Ovary (tissue), 9 donors: ENCODE measurements around the gene PRDM15. TPM values are rescaled to one million over a fixed set of nuclear protein-coding genes. Genes with fewer than 3 reads are reported as not detected.

Experiments
- DNase-seq, 5 donors: peaks; one replicate each; pipeline ENCODE4 v3.0.0-alpha.2; 2019 to 2020
- H3K27ac ChIP-seq, 2 donors: fragments of 200-600 bp; one replicate each; pipeline versions ENCODE4 v1.5.1 to v1.8.0; 2019 to 2022
- H3K27me3 ChIP-seq: fragments of 200-600 bp; one replicate; pipeline ENCODE4 v1.8.0; 2022
- H3K36me3 ChIP-seq: fragments of 200-600 bp; sonication (generic); one replicate; pipeline ENCODE4 v1.5.1; 2019
- H3K4me1 ChIP-seq: one replicate; pipeline ENCODE4 v1.8.1; 2013; ENCODE audit warnings: mild to moderate bottlenecking, moderate library complexity; ENCODE audit not compliant: insufficient read depth
- H3K4me3 ChIP-seq: fragments of 200-600 bp; sonication (generic); one replicate; pipeline ENCODE4 v1.5.1; 2017
- H3K9me3 ChIP-seq, 2 donors: fragments of 200-600 bp in 1 of 2; sonication (generic) in 1 of 2; one replicate each; pipeline versions ENCODE4 v1.5.1 to v1.8.1; 2013 to 2019; ENCODE audit warnings: mild to moderate bottlenecking in 1 of 2, moderate library complexity in 1 of 2
- EP300 ChIP-seq: sonication (generic); formaldehyde crosslinking; IDR thresholded peaks from one replicate; pipeline ENCODE4 v1.6.1; 2017; ENCODE audit warnings: antibody characterized with exemption
- POLR2A ChIP-seq: fragments of 450-650 bp; IDR thresholded peaks from one replicate; pipeline ENCODE4 v1.6.1; 2017; ENCODE audit warnings: antibody characterized with exemption, mild to moderate bottlenecking, moderate library complexity
- WGBS, 3 donors: extraction: QIAGEN DNeasy Blood & Tissue Kit in 1 of 3; methylation state at CpG; one replicate each; pipeline versions ENCODE4 v1.1.5 to v1.1.7; 2013 to 2017; 5-methylcytosine and 5-hydroxymethylcytosine counted together
- intact Hi-C, 4 donors: fragments of 100-400 bp; cut with DNase I; formaldehyde crosslinking; loops; one replicate each; pipeline versions ENCODE4 v1.11.0 to v1.15.1; 2022 to 2023
- polyA plus RNA-seq, 2 donors: library from polyadenylated mRNA; stranded (reverse); fragments of 200-250 nt in 1 of 2; fragments of 350-450 nt in 1 of 2; fragmentation: Illumina TruSeq in 1 of 2; extraction: RNeasy Lipid Tissue Mini Kit (QIAGEN cat#74804) in 1 of 2; gene quantifications; one replicate each; pipeline ENCODE4 v1.2.3, GENCODE V29; 2013 to 2014
- total RNA-seq, 7 donors: library from RNA; depleted of rRNA in 2 of 7; stranded (reverse); fragments of >200 nt in 2 of 7; fragmentation: NEBNext Ultra II Directional in 3 of 7; extraction: Animal tissue kit (Norgen Biotek cat#: 25700) in 3 of 7; gene quantifications; one replicate each; pipeline versions ENCODE4 v1.1.0 to v1.2.4, GENCODE V29; 2016 to 2023
- TF ChIP-seq, protein P1 (sequence below), 3 donors: fragments of 450-650 bp in 2 of 3; fragments of 200-600 bp in 1 of 3; IDR thresholded peaks; one replicate each; pipeline versions ENCODE4 v1.5.1 to v1.8.0; 2016 to 2022; ENCODE audit warnings: antibody characterized with exemption in 3 of 3, mild to moderate bottlenecking in 1 of 3
- donor health status: DM: no; HTN: no; CAD: no; lungs with moderate emphysema.
- donor health status: DM: no; HTN: no; CAD: no.
- donor health status: Bipolar disorder and iron deficiency.
- donor health status: DM: yes; HTN: yes; CAD: no.
- donor health status: DM: no; HTN: no; CAD: no.
- donor health status: DM: yes; HTN: yes; CAD: no.

The PRDM15 gene
- total and polyA plus RNA-seq, 9 donors, result 2.0 to 10.9 (median 5.9) TPM

DNA sequence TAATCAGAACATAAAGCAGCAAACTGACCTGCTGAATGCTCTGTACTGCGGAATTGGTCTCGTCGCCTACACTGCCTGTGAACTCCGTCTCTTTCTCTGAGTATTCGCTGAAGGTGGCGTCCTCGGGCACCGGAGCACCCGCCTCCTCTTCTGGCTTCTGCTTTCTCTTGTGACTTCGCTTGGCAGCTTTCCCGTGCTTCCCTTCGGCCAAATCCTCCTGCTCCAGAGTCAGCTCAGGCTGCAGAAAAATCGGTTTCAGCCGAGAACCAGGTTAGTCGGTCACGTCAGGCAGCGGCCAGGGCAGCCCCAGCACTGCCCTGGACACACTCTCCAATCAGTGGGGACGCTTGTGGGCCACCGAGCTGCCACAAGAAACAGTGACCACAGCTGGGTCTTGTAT is 76.5 kb downstream of the PRDM15 start:
- H3K4me1 ChIP-seq, result peaks cover 4% of the 10 kb centered on the region
- no peak overlapping the region for H3K27ac ChIP-seq
- H3K9me3 ChIP-seq, result no peaks in the 10 kb centered on the region
- H3K36me3 ChIP-seq, result no peaks in the 10 kb centered on the region
- no peak overlapping the region for H3K4me3 ChIP-seq
- H3K27me3 ChIP-seq, result no peaks in the 10 kb centered on the region
- WGBS, 3 donors, result 38 to 65% (median 62%) methylated on average over 19 of the region's 19 CpGs
- intact Hi-C loops, result no loop called here
- peak; percentile 67 to 80 (median 71) for DNase-seq
- TF ChIP-seq, protein P1, sequence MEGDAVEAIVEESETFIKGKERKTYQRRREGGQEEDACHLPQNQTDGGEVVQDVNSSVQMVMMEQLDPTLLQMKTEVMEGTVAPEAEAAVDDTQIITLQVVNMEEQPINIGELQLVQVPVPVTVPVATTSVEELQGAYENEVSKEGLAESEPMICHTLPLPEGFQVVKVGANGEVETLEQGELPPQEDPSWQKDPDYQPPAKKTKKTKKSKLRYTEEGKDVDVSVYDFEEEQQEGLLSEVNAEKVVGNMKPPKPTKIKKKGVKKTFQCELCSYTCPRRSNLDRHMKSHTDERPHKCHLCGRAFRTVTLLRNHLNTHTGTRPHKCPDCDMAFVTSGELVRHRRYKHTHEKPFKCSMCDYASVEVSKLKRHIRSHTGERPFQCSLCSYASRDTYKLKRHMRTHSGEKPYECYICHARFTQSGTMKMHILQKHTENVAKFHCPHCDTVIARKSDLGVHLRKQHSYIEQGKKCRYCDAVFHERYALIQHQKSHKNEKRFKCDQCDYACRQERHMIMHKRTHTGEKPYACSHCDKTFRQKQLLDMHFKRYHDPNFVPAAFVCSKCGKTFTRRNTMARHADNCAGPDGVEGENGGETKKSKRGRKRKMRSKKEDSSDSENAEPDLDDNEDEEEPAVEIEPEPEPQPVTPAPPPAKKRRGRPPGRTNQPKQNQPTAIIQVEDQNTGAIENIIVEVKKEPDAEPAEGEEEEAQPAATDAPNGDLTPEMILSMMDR (IDR thresholded peaks at IDR 0.05), result no peak
- TF ChIP-seq EP300, result no peak
- TF ChIP-seq POLR2A, result no peak

DNA sequence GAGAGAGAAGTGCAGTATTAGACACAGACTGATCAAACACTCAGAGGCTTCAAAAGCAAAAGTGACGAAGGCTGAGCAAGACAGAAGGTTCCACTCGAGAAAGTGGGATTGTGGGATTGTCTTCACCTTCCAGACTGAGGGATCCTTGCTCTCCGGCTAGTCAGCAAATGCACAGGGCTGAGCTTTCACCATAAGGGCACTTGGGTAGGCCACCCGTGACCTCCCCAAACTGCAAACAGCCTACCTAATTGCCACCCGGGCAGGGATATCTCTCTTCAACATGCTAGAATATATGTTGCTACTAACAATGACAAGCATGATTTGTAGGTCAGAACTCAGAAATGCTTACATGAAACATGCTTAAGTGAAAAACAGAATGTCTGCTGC is 77.0 kb downstream of the PRDM15 start:
- Histone ChIP-seq H3K36me3 (no peaks in the 10 kb centered on the region), H3K27me3 (no peaks in the 10 kb centered on the region), H3K27ac (no peak overlapping the region), H3K9me3 (no peaks in the 10 kb centered on the region), H3K4me3 (no peak overlapping the region), H3K4me1 (peaks cover 4% of the 10 kb centered on the region)
- DNase-seq, result no peak
- intact Hi-C loops, result no loop called here
- 84 to 91% (median 88%) methylated on average over 5 of the region's 5 CpGs for WGBS, 3 donors
- TF ChIP-seq POLR2A (no peak), EP300 (no peak)
- TF ChIP-seq, protein P1 (IDR thresholded peaks at IDR 0.05), result no peak

DNA sequence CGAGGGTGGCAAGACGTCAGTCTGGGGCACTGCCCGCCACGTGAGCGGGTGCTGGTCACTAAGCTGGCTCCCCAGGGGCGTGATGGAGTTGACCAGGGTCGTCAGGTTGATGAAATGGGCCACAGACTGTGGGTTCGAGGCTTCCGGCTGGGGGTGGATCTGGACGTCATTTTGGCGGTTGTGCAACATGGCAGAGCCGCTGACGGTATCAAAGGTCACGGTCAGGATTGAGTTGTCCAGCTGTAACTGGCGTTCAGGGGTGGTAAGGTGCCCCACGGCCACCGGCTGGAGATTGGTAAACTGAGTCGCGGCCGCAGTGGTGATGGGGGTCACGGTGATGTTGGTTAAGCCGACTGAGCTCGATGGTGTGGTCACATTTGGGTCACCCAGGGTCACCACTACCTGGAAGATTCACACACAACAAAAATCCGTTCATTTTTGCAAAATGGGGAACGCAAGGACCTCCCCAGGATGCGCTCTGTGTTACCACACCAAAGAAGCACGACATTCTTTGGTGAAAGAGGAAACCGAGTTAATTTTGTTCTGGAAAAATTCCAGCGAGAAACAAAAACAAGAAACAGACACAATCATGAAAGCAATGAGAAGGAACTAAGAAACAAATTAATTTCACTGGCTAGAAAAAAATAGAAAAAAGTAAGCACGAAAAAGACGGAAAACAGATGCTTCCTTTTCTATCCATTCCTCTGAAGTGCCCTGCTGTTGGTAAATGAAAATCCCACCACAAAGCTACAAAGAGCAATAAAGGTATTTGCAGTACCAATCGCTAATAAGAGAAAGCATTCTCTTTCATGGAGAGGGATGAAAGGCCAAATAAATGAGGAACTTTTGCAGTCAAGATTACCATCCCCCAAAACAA is 77.6 kb downstream of the PRDM15 start:
- intact Hi-C loops, result no loop called here
- WGBS, 3 donors, result 88 to 90% (median 89%) methylated on average over 32 of the region's 32 CpGs
- no peak overlapping the region for H3K4me3 ChIP-seq
- no peaks in the 10 kb centered on the region for H3K27me3 ChIP-seq
- H3K9me3 ChIP-seq, result no peaks in the 10 kb centered on the region
- TF ChIP-seq POLR2A, result no peak
- TF ChIP-seq, protein P1 (IDR thresholded peaks at IDR 0.05), result no peak
- TF ChIP-seq EP300, result no peak
- peaks cover 4% of the 10 kb centered on the region for H3K4me1 ChIP-seq
- no peaks in the 10 kb centered on the region for H3K36me3 ChIP-seq
- H3K27ac ChIP-seq, result no peak overlapping the region
- no peak for DNase-seq

DNA sequence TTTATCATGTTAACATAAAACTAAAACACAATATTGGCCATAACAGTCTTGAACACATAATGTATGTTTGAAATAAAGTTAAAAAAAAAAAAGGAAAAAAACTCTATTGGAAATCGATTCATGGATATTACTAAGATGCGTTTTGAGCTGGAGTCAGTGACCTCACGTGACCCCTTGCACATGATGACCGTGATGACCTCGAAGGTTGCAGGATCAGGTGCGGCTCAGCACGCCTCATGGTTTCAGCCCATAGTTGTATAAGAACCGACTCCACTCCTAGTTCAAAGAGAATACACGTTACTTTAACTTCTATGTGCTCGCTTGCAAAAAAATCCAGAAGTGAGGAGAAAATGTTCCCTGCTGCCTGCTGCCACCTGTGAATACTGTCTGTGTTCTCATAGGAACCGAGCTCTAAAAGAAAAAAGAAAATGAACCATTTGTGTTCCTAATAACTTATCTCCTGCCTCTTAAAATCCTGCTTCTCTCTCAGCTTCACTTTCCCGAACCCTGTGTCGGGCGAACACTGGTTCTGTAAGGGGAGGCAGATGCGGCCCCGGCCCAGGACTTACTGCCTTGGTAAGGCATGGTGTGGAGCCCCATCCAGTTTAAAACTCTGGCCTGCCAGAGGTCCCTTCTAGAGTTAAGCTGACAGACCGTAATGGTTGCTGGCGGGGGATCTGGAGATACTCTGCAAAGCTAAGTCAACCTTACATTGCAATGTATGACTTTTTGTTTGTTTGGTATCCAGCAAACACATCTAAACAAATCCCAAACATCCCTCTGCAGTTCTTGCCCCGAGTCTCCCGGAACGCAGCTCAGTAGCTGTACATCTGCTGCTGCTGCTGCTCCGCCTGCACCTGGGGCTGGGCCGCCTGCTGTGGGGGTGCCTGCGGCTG is 78.5 kb downstream of the PRDM15 start:
- H3K27me3 ChIP-seq, result no peaks in the 10 kb centered on the region
- 85 to 89% (median 87%) methylated on average over 24 of the region's 24 CpGs for WGBS, 3 donors
- no peak overlapping the region for H3K27ac ChIP-seq
- H3K9me3 ChIP-seq, result no peaks in the 10 kb centered on the region
- H3K36me3 ChIP-seq, result no peaks in the 10 kb centered on the region
- H3K4me3 ChIP-seq, result no peak overlapping the region
- TF ChIP-seq EP300 (no peak), POLR2A (no peak)
- TF ChIP-seq, protein P1 (IDR thresholded peaks at IDR 0.05), result no peak
- intact Hi-C loops, result no loop called here
- DNase-seq, result no peak
- H3K4me1 ChIP-seq, result peaks cover 4% of the 10 kb centered on the region
